Liver (tissue), 9 donors: ENCODE results near the gene DNPEP. TPM values are rescaled to one million over a fixed set of nuclear protein-coding genes. Genes with fewer than 3 reads are reported as not detected.

Source experiments
- DNase-seq: peaks from one replicate; pipeline ENCODE4 v3.0.0-alpha.2; 2017; ENCODE audit warnings: low spot score
- H3K27ac ChIP-seq, 2 donors: one replicate each; pipeline ENCODE4 v1.7.0; 2013; ENCODE audit warnings: inconsistent platforms in 2 of 2, low read length in 2 of 2, control low read depth in 1 of 2, low read depth in 1 of 2, mild to moderate bottlenecking in 1 of 2
- H3K27me3 ChIP-seq, 4 donors: one replicate each; pipeline versions ENCODE4 v1.6.1 to v1.7.0; 2013; ENCODE audit warnings: low read length in 3 of 4, inconsistent platforms in 1 of 4, mild to moderate bottlenecking in 1 of 4, moderate library complexity in 1 of 4; ENCODE audit not compliant: control insufficient read depth in 4 of 4, insufficient read depth in 4 of 4
- H3K36me3 ChIP-seq, 4 donors: one replicate each; pipeline versions ENCODE4 v1.6.1 to v1.7.0; 2013; ENCODE audit warnings: low read length in 3 of 4, mild to moderate bottlenecking in 3 of 4, low read depth in 1 of 4, moderate library complexity in 1 of 4; ENCODE audit not compliant: control insufficient read depth in 4 of 4, insufficient read depth in 3 of 4
- H3K4me1 ChIP-seq, 4 donors: one replicate each; pipeline versions ENCODE4 v1.6.1 to v1.7.0; 2013; ENCODE audit warnings: low read length in 3 of 4, mild to moderate bottlenecking in 3 of 4, moderate library complexity in 1 of 4; ENCODE audit not compliant: control insufficient read depth in 4 of 4, insufficient read depth in 4 of 4
- H3K4me3 ChIP-seq, 3 donors: one replicate each; pipeline versions ENCODE4 v1.6.1 to v1.7.0; 2013; ENCODE audit warnings: low read length in 3 of 3, control low read depth in 1 of 3, low read depth in 1 of 3, mild to moderate bottlenecking in 1 of 3
- H3K9ac ChIP-seq, 2 donors: one replicate each; pipeline ENCODE4 v1.7.0; 2013; ENCODE audit warnings: low read length in 2 of 2, mild to moderate bottlenecking in 2 of 2, moderate library complexity in 2 of 2, control low read depth in 1 of 2, low read depth in 1 of 2
- H3K9me3 ChIP-seq, 4 donors: one replicate each; pipeline versions ENCODE4 v1.6.1 to v1.7.0; 2013; ENCODE audit warnings: low read length in 3 of 4; ENCODE audit not compliant: control insufficient read depth in 4 of 4
- CTCF ChIP-seq: fragments of 150-350 bp; IDR thresholded peaks from 2 replicates; pipeline ENCODE4 v1.5.1; 2017; ENCODE audit warnings: improper control_type of control experiment, low read depth, low read length; ENCODE audit not compliant: missing input control
- EGR1 ChIP-seq, 2 donors: IDR thresholded peaks; 2 replicates each; pipeline ENCODE4 v1.6.1; 2016 to 2018; ENCODE audit warnings: antibody characterized with exemption in 2 of 2, low read depth in 2 of 2
- FOXA1 ChIP-seq: IDR thresholded peaks from 2 replicates; pipeline ENCODE4 v1.6.1; 2016; ENCODE audit warnings: antibody characterized with exemption
- GABPA ChIP-seq, 2 donors: IDR thresholded peaks in 1 of 2; conservative IDR thresholded peaks in 1 of 2; 2 replicates each; pipeline ENCODE4 v1.6.1; 2016; ENCODE audit warnings: antibody characterized with exemption in 2 of 2, mild to moderate bottlenecking in 1 of 2, moderate library complexity in 1 of 2
- JUND ChIP-seq, 2 donors: IDR thresholded peaks; 2 replicates each; pipeline ENCODE4 v1.6.1; 2016; ENCODE audit warnings: antibody characterized with exemption in 2 of 2
- MAX ChIP-seq: IDR thresholded peaks from 2 replicates; pipeline ENCODE4 v1.6.1; 2016; ENCODE audit warnings: antibody characterized with exemption
- REST ChIP-seq: IDR thresholded peaks from 2 replicates; pipeline ENCODE4 v1.6.1; 2016; ENCODE audit warnings: antibody characterized with exemption, mild to moderate bottlenecking
- YY1 ChIP-seq: IDR thresholded peaks from 2 replicates; pipeline ENCODE4 v1.6.1; 2016; ENCODE audit warnings: antibody characterized with exemption, mild to moderate bottlenecking
- ZBTB33 ChIP-seq: IDR thresholded peaks from 2 replicates; pipeline ENCODE4 v1.6.1; 2016; ENCODE audit warnings: antibody characterized with exemption
- WGBS: extraction: QIAGEN DNeasy Blood & Tissue Kit; methylation state at CpG from one replicate; pipeline ENCODE4 v1.1.7; 2013; 5-methylcytosine and 5-hydroxymethylcytosine counted together
- polyA plus RNA-seq, 2 donors: library from polyadenylated mRNA; stranded (reverse) in 1 of 2; unstranded in 1 of 2; fragments of 200-250 nt in 1 of 2; fragments of >200 nt in 1 of 2; fragmentation: Nextera tagmentation in 1 of 2; extraction: Ambion mirVana in 1 of 2; gene quantifications; one replicate each; pipeline versions ENCODE4 v1.2.1 to v1.2.3, GENCODE V29; 2013 to 2015
- total RNA-seq, 2 donors: library from RNA; depleted of rRNA; stranded (reverse); fragments of >200 nt; gene quantifications; one replicate each; pipeline ENCODE4 v1.2.3, GENCODE V29; 2014
- donor health status: healthy.
- donor health status: healthy.
- donor health status: healthy.
- donor health status: healthy.
- donor health status: healthy.

Gene DNPEP
- total and polyA plus RNA-seq, 4 donors: 25.8 to 58.4 (median 45.8) TPM

GRCh38 chr2:219420687-219421086, 33.0 kb upstream of the DNPEP start:
- no peak overlapping the region for H3K4me3 ChIP-seq
- WGBS: 88% methylated on average over 8 of the region's 8 CpGs

More at GRCh38 chr2:219420687-219421086, 33.0 kb upstream of the DNPEP start:
- DNase-seq: no peak
- TF ChIP-seq GABPA (IDR thresholded peaks at IDR 0.05 in 1 of 2, conservative IDR thresholded peaks at IDR 0.05 in 1 of 2) (no peak), REST (no peak), EGR1 (IDR thresholded peaks at IDR 0.05; ENCODE audit: low read depth in 2 of 2) (no peak), JUND (IDR thresholded peaks at IDR 0.05) (no peak), FOXA1 (no peak), MAX (no peak), CTCF (no peak), ZBTB33 (no peak), YY1 (no peak)
- H3K27ac ChIP-seq: no peak overlapping the region
- no peaks in the 10 kb centered on the region for H3K36me3 ChIP-seq
- H3K9me3 ChIP-seq: no peaks in the 10 kb centered on the region
- peaks cover 0 to 9% (median 1%) of the 10 kb centered on the region in 4 donors for H3K27me3 ChIP-seq
- no peak overlapping the region for H3K9ac ChIP-seq
- H3K4me1 ChIP-seq: peaks cover 0 to 9% (median 3%) of the 10 kb centered on the region in 4 donors
